SK-N-MC (cell line): ENCODE data around the gene PCIF1.

ENCODE experiments used
- EZH2 ChIP-seq: fragments of 200-600 bp; sonication (generic); IDR thresholded peaks from one replicate; pipeline ENCODE4 v1.6.1; 2017; ENCODE audit warnings: antibody characterized with exemption
- POLR2AphosphoS5 ChIP-seq: IDR thresholded peaks from 2 replicates; pipeline ENCODE4 v1.6.1; 2012; ENCODE audit warnings: mild to moderate bottlenecking, low read depth, low read length, borderline replicate concordance

GRCh38 chr20:45899046-45899835, 35.2 kb upstream of the PCIF1 start:
- TF ChIP-seq EZH2: no peak
- no peak for TF ChIP-seq POLR2AphosphoS5
